K562 (cell line): ENCODE data around the gene PPP1R3E. TPM values are rescaled to one million over a fixed set of nuclear protein-coding genes. Genes with fewer than 3 reads are reported as not detected.

ENCODE experiments used
- ATAC-seq: fragments of 200-7000 bp; cut with Tn5 transposase; 3 replicates; pipeline ENCODE4 v1.9.1; 2020; ENCODE audit warnings: moderate library complexity
- BruUV-seq: library from RNA; stranded (reverse); fragments of 400-500 nt; replicated peaks from 2 replicates; lab custom pipeline; 2021; lab: Mats Ljungman, UMichigan
- CTCF ChIA-PET: fragments of 300-600 bp; formaldehyde crosslinking; extraction: SDS; loops from one replicate; lab custom pipeline; 2021; ENCODE audit warnings: low intra/inter-chr PET ratio; lab: Yijun Ruan, JAX
- POLR2A ChIA-PET: fragments of 300-600, 350-650 bp; sonication (Branson Sonifier 250); formaldehyde crosslinking; extraction: SDS; loops from one replicate; lab custom pipeline; 2021; ENCODE audit warnings: antibody characterized with exemption, inconsistent platforms; lab: Yijun Ruan, JAX
- DNase-seq, 4 experiments: peaks; one replicate each; pipeline versions ENCODE4 v3.0.0 to v3.0.0-alpha.2; 2011 to 2018; ENCODE audit warnings: low spot score in 3 of 4, mixed read lengths in 3 of 4; ENCODE audit errors: extremely low read depth in 1 of 4
- FAIRE-seq: peaks from 2 replicates; lab custom pipeline; 2011; peaks lifted over from hg19 to GRCh38; lab: Jason Lieb, UNC
- H2AFZ ChIP-seq: 2 replicates; pipeline ENCODE4 v1.6.0; 2011; ENCODE audit warnings: low read depth, low read length, control low read depth, inconsistent platforms
- H3K27ac ChIP-seq: fragments of 200-600 bp; 3 replicates; pipeline ENCODE4 v1.8.0; 2011; ENCODE audit warnings: low read depth, mild to moderate bottlenecking, control low read depth, inconsistent platforms, low read length, moderate library complexity, mixed read lengths; ENCODE audit errors: extremely low read depth
- H3K27me3 ChIP-seq, 2 experiments: fragments of 300-600 bp in 1 of 2; 2 replicates in 1 of 2; 3 replicates in 1 of 2; pipeline versions ENCODE4 v1.6.0 to v1.8.0; 2011; ENCODE audit warnings: inconsistent platforms in 2 of 2, low read length in 2 of 2, mild to moderate bottlenecking in 1 of 2, mixed read lengths in 1 of 2, moderate library complexity in 1 of 2; ENCODE audit not compliant: control insufficient read depth in 2 of 2, insufficient read depth in 2 of 2
- H3K36me3 ChIP-seq: fragments of 300-600 bp; 3 replicates; pipeline ENCODE4 v1.8.0; 2011; ENCODE audit warnings: mild to moderate bottlenecking, low read length, inconsistent platforms; ENCODE audit not compliant: control insufficient read depth, insufficient read depth
- H3K4me1 ChIP-seq, 2 experiments: fragments of 200-600 bp in 1 of 2; replicated peaks in 1 of 2; 2 replicates in 1 of 2; 3 replicates in 1 of 2; pipeline versions ENCODE4 v1.5.1 to v1.8.0; 2011; ENCODE audit warnings: inconsistent platforms in 2 of 2, low read length in 2 of 2, mild to moderate bottlenecking in 1 of 2, mixed read lengths in 1 of 2, moderate library complexity in 1 of 2; ENCODE audit not compliant: control insufficient read depth in 2 of 2, insufficient read depth in 2 of 2
- H3K4me2 ChIP-seq: 2 replicates; pipeline ENCODE4 v1.6.1; 2011; ENCODE audit warnings: low read length, control low read depth, inconsistent platforms, mixed read lengths; ENCODE audit not compliant: insufficient read depth
- H3K4me3 ChIP-seq: fragments of 200-600 bp; sonication (generic), shearing (Covaris generic); 2 replicates; pipeline ENCODE4 v1.5.1; 2016; ENCODE audit warnings: control low read depth, inconsistent platforms
- H3K79me2 ChIP-seq: fragments of 200-600 bp; 3 replicates; pipeline ENCODE4 v1.8.0; 2011; ENCODE audit warnings: low read length, inconsistent platforms; ENCODE audit not compliant: control insufficient read depth, insufficient read depth
- H3K9ac ChIP-seq, 2 experiments: 2 replicates each; pipeline versions ENCODE4 v1.6.0 to v1.6.1; 2011; ENCODE audit warnings: low read depth in 2 of 2, low read length in 2 of 2, control low read depth in 1 of 2, inconsistent platforms in 1 of 2, mild to moderate bottlenecking in 1 of 2, mixed read lengths in 1 of 2; ENCODE audit not compliant: insufficient read depth in 1 of 2
- H3K9me1 ChIP-seq: one replicate; pipeline ENCODE4 v1.6.0; 2011; ENCODE audit warnings: inconsistent platforms, mild to moderate bottlenecking, low read length, moderate library complexity; ENCODE audit not compliant: control insufficient read depth, insufficient read depth
- H3K9me3 ChIP-seq: replicated peaks from 2 replicates; pipeline ENCODE4 v1.5.1; 2011; ENCODE audit warnings: low read depth, low read length, inconsistent platforms; ENCODE audit not compliant: control insufficient read depth, insufficient read depth
- H4K20me1 ChIP-seq: replicated peaks from 2 replicates; pipeline ENCODE4 v1.6.1; 2011; ENCODE audit warnings: low read length, inconsistent platforms, mixed read lengths; ENCODE audit not compliant: control insufficient read depth, insufficient read depth
- ARID1B ChIP-seq: fragments of 450-650 bp; IDR thresholded peaks from 2 replicates; pipeline ENCODE4 v1.6.1; 2016; ENCODE audit warnings: antibody characterized with exemption, mild to moderate bottlenecking, inconsistent platforms
- CBFA2T2 ChIP-seq: fragments of 450-650 bp; conservative IDR thresholded peaks from 2 replicates; pipeline ENCODE4 v1.6.1; 2017; ENCODE audit warnings: mild to moderate bottlenecking
- NFE2L1 ChIP-seq: fragments of 450-650 bp; IDR thresholded peaks from 2 replicates; pipeline ENCODE4 v1.6.1; 2016; ENCODE audit warnings: missing genetic modification characterization, low read depth, mild to moderate bottlenecking, missing compliant biosample characterization, moderate library complexity, borderline replicate concordance
- ZFP36 ChIP-seq: fragments of 150-350 bp; IDR thresholded peaks from 2 replicates; pipeline ENCODE4 v1.6.1; 2018; ENCODE audit warnings: low read length, low read depth; ENCODE audit not compliant: partially characterized antibody
- WGBS: fragments of 100-300 bp; shearing (Covaris generic); methylation state at CpG from one replicate; pipeline ENCODE4 v1.1.6; 2016; ENCODE audit warnings: low coverage, mixed read lengths; ENCODE audit not compliant: insufficient coverage; ENCODE audit errors: missing lambda C conversion rate; 5-methylcytosine and 5-hydroxymethylcytosine counted together
- in situ Hi-C: fragments of 300-500 bp; cut with MboI; formaldehyde crosslinking; loops from 4 replicates; pipeline ENCODE4 v1.15.0; 2018; ENCODE audit warnings: inconsistent platforms, mixed read lengths
- intact Hi-C: fragments of 100-400 bp; cut with micrococcal nuclease; formaldehyde crosslinking; loops from 2 replicates; pipeline ENCODE4 v1.14.2; 2022
- polyA plus RNA-seq, 8 experiments: library from polyadenylated mRNA; depleted of rRNA in 4 of 8; stranded (reverse) in 5 of 8; unstranded in 3 of 8; fragments of >200 nt; fragmentation: Nextera tagmentation in 2 of 8; fragmentation: Illumina TruSeq in 1 of 8; extraction: Ambion mirVana in 2 of 8; extraction: Trizol in 1 of 8; gene quantifications; 2 replicates each; pipeline versions ENCODE4 v1.2.1 to v1.2.3, GENCODE V29; 2011 to 2014; ENCODE audit warnings: inconsistent platforms in 1 of 8, missing spikeins in 1 of 8
- total RNA-seq, 7 experiments: library from RNA; depleted of rRNA in 6 of 7; stranded (reverse); fragments of >200 nt in 6 of 7; fragmentation: Illumina TruSeq in 2 of 7; extraction: Trizol in 2 of 7; gene quantifications; 2 replicates each; pipeline versions ENCODE4 v1.2.1 to v1.2.3, GENCODE V29; 2011 to 2021; ENCODE audit warnings: low replicate concordance in 1 of 7

Gene PPP1R3E
- total and polyA plus RNA-seq, 9 of the 15 experiments (the other 6 are each of a cell fraction or from before 2014, with no cell fraction given), result 3.2 to 18.4 (median 7.6) TPM

- H3K27me3 ChIP-seq, result peaks cover 0 to 2% of the 10 kb centered on the region in 2 experiments; a peak in 1 of 5 replicates
- no peaks in the 10 kb centered on the region; a peak in 2 of 5 replicates for H3K4me1 ChIP-seq
- intact Hi-C loops (no loop called here), in situ Hi-C loops (loop anchor here (5.0 kb wide), 1 partner anchor 597 kb away; no protein-coding TSS in a partner anchor)
- H4K20me1 ChIP-seq, result no peaks in the 10 kb centered on the region
- no peak overlapping the region for H2AFZ ChIP-seq
- ChIA-PET POLR2A (no interaction called here), CTCF (no interaction called here)
- H3K4me3 ChIP-seq, result no peak overlapping the region
- no peaks in the 10 kb centered on the region for H3K9me1 ChIP-seq
- no peaks in the 10 kb centered on the region for H3K79me2 ChIP-seq
- H3K27ac ChIP-seq, result no peak overlapping the region
- no peak overlapping the region for H3K9ac ChIP-seq
- FAIRE-seq, result no peak
- TF ChIP-seq ZFP36 (peak; percentile 35), NFE2L1 (tag) (no peak)
- 0% methylated on average over 1 of the region's 1 CpG for WGBS
- no peaks in the 10 kb centered on the region for H3K9me3 ChIP-seq
- ATAC-seq, result no peak
- no peak for DNase-seq
- no peak overlapping the region for H3K4me2 ChIP-seq
- no peaks in the 10 kb centered on the region for H3K36me3 ChIP-seq
- BruUV-seq, result no TSS peak
Observed at GRCh38 chr14:23339506-23340268, 37.0 kb upstream of the PPP1R3E start.

DNA sequence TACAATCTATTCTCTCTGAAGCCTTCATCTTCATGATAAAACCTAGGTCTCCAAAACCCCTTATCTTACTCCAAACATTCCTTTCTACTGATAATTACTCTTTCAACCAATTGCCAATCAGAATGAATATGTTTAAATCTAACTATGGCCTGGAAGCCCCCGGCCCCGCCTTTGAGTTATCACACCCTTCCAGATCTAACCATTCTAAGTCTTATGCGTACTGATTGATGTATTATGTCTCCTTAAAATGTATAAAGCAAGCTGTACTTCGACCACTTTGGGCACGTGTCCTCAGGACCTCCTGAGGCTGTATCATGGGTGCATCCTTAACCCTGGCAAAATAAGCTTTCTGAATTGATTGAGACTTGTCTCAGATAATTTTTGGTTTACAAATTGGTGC lies 33.0 kb upstream of the PPP1R3E start:
- no peaks in the 10 kb centered on the region for H3K9me3 ChIP-seq
- ATAC-seq (no peak), DNase-seq (peak in 1 of 4 experiments; percentile 26), FAIRE-seq (no peak)
- 2% methylated on average over 5 of the region's 5 CpGs for WGBS
- intact Hi-C loops (no loop called here), in situ Hi-C loops (loop anchor here (5.0 kb wide), 1 partner anchor 593 kb away; no protein-coding TSS in a partner anchor)
- ChIA-PET CTCF (no interaction called here), POLR2A (interaction anchor here (0.8 to 1.1 kb wide), 4 partner anchors 9 to 134 kb away, joined by 3 to 5 read pairs (median 3); partner anchors contain the start of gene NGDN)
- H3K79me2 ChIP-seq, result no peaks in the 10 kb centered on the region
- H3K4me1 ChIP-seq, result no peaks in the 10 kb centered on the region; a peak in 1 of 5 replicates
- no peak overlapping the region for H2AFZ ChIP-seq
- no peak overlapping the region for H3K27ac ChIP-seq
- H4K20me1 ChIP-seq, result no peaks in the 10 kb centered on the region
- no peaks in the 10 kb centered on the region for H3K9me1 ChIP-seq
- H3K36me3 ChIP-seq, result no peaks in the 10 kb centered on the region
- H3K9ac ChIP-seq, result no peak overlapping the region
- BruUV-seq, result no TSS peak
- H3K4me3 ChIP-seq, result no peak overlapping the region
- H3K27me3 ChIP-seq, result peaks cover 0 to 4% of the 10 kb centered on the region in 2 experiments; a peak in 1 of 5 replicates
- no peak overlapping the region for H3K4me2 ChIP-seq
- TF ChIP-seq CBFA2T2, result peak; percentile 42
- 0 out of 2 replicates have a peak, but pooled peaks have one; percentile 41 for TF ChIP-seq ARID1B
